ENCODE measurements around the gene OR5AU1. TPM values are rescaled to one million over a fixed set of nuclear protein-coding genes. Genes with fewer than 3 reads are reported as not detected.

OR5AU1 gene
- not detected for total RNA-seq

GRCh38 chr14:21155963-21156362 lies at the start of gene OR5AU1:
Gene OR5AU1, minus strand, starts transcription at chr14:21156063. Its CDS starts 191 bp downstream, at chr14:21155872.

Small RNA genes within 50 kb of the gene (small RNA-seq; reads per million reads assigned to genes)
- not detected for gene RNU6-252P

Other genes with a start within 250 kb of the OR5AU1 start
- gene RNASE2, start 200.6 kb downstream of the OR5AU1 start, total RNA-seq: 0.92 TPM
- 27.5 TPM for gene METTL17, start 166.1 kb downstream of the OR5AU1 start, total RNA-seq
- gene SLC39A2, start 156.8 kb downstream of the OR5AU1 start, total RNA-seq: not detected
- 387 TPM for gene NDRG2, start 131.0 kb downstream of the OR5AU1 start, total RNA-seq
- gene TPPP2, start 125.8 kb downstream of the OR5AU1 start, total RNA-seq: not detected
- gene RNASE13, start 121.3 kb downstream of the OR5AU1 start, total RNA-seq: not detected
- gene RNASE7, start 113.7 kb downstream of the OR5AU1 start, total RNA-seq: not detected
- gene RNASE8, start 98.2 kb downstream of the OR5AU1 start, total RNA-seq: not detected
- gene ARHGEF40, start 85.8 kb downstream of the OR5AU1 start, total RNA-seq: 23.5 TPM
- 12.9 TPM for gene ZNF219, start 57.4 kb downstream of the OR5AU1 start, total RNA-seq
- gene TMEM253, start 55.0 kb downstream of the OR5AU1 start, total RNA-seq: not detected
- 559 TPM for gene HNRNPC, start 113.4 kb upstream of the OR5AU1 start, total RNA-seq
- gene RPGRIP1, start 124.0 kb upstream of the OR5AU1 start, total RNA-seq: 0.69 TPM
- gene SUPT16H, start 228.0 kb upstream of the OR5AU1 start, total RNA-seq: 85.6 TPM

Data from diencephalon (tissue), 1 donor.